Posterior vena cava (tissue), 2 donors: ENCODE measurements around the gene CHRNA9. TPM values are rescaled to one million over a fixed set of nuclear protein-coding genes. Genes with fewer than 3 reads are reported as not detected.

Experiments
- DNase-seq: peaks from one replicate; pipeline ENCODE4 v3.0.0-alpha.2; 2020; ENCODE audit warnings: low spot score
- intact Hi-C, 2 donors: fragments of 100-400 bp; cut with DNase I; formaldehyde crosslinking; loops; one replicate each; pipeline versions ENCODE4 v1.14.1 to v1.14.2; 2022 to 2023
- total RNA-seq, 2 donors: library from RNA; stranded (reverse); fragmentation: NEBNext Ultra II Directional; extraction: Animal tissue kit (Norgen Biotek cat#: 25700); gene quantifications; one replicate each; pipeline ENCODE4 v1.2.1, GENCODE V29; 2021
- donor health status: DM: yes; HTN: yes; CAD: no.
- donor health status: DM: yes; HTN: yes; CAD: no.

Gene CHRNA9
- total RNA-seq, 2 donors from 2014 or later = not detected

DNA sequence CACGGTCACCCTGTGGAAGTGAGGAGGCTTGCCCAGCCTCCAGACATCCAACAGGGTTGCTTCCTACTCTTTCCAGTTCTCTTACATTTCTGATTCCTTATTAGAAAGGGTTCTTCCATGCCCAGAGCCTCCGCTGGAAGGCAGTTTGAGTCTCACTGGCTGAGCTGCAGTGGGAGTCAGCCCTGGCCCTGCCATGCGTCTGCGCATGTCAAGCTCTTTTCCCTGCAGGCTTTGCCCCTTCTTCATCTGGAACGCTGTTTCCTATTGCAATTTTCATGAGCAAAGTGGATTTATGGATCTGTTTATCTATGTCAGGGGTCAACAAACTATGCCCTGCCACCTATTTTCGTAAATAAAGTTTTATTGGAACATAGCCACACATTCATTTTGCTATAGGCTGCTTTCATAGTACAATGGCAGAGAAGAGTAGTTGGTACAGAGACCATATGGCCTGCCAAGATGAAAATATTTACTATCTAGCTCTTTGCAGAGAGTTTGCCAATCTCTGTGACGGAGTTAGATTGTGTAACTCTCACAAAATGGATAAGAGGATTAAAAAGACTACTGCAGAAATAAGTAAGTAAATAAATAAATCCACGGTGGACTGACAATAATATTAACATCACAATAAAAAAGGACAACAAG lies 3.9 kb upstream of the CHRNA9 start:
- intact Hi-C loops = no loop called here
- no peak for DNase-seq

DNA sequence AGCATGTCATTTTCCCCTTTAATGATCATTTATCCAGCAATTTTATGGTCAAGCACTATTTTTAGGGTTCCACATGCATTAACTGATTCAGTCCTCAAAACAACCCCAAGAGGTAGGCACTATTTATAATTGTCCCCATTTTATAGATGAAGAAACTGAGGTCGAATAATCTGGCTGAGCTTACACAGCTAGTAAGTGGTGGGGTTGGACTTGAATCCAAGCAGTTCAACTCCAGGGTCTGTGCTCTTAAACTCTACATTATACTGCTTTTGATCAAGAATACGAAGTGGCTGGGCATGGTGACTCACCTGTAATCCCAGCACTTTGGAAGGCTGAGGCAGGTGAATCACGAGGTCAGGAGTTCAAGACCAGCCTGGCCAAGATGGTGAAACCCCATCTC lies 3.2 kb upstream of the CHRNA9 start:
- intact Hi-C loops = no loop called here
- DNase-seq = no peak

DNA sequence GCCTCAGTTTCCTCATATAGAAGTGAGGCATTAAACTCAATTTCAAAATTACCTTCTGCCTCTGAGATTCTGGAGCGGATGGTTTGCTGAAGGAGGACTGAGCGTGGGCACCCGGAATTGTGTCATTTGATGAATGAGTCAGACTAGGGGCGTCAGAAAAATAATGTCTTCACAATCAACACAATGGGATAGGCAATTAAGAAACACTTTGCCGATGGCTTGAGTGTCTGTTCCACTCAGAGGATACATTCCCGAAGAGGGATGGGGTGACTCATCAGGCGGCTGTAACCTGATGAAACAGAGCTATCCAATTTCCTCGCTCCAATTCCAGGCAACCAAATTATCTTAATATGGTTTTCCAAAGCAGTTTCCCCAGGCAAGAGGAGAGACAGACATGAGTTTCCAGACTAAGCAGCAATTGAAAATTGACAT lies 1.2 kb upstream of the CHRNA9 start:
- intact Hi-C loops = no loop called here

DNA sequence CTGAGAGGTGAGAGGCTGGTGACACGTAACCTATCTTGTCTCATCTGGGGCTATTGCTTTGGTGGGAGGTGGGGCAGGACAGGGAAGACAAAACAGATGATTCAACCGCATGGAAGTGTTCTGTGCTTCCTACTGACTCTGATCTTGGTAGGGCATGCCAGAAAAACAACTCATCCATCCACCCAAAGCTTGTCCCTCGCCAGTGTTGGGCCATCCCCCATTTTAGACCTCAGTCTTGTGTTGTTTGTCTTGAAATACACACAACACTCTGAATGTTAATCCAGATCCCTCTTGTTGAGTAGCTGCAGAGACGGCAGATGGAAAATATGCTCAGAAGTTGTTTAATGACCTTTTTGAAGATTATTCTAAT lies 377 bp downstream of the CHRNA9 start:
- intact Hi-C loops = no loop called here
- no peak for DNase-seq

More for the DNA sequence above, 1.2 kb upstream of the CHRNA9 start:
- no peak for DNase-seq

DNA sequence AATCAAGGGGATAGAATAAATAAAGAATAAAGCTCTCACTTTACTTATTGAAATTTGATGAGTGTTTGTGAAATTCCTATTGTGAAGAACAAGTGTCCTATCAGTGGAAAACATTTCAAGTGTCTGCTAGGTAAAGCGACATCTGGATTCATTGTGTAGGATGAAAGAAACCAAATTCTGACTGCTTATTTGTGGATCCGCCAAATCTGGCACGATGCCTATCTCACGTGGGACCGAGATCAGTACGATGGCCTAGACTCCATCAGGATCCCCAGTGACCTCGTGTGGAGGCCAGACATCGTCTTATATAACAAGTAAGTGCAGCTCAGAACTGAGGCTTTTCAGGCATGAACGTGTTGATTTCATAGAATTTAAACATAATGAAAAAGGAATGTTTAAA lies 1.9 kb downstream of the CHRNA9 start:
- DNase-seq = no peak
- intact Hi-C loops = no loop called here

DNA sequence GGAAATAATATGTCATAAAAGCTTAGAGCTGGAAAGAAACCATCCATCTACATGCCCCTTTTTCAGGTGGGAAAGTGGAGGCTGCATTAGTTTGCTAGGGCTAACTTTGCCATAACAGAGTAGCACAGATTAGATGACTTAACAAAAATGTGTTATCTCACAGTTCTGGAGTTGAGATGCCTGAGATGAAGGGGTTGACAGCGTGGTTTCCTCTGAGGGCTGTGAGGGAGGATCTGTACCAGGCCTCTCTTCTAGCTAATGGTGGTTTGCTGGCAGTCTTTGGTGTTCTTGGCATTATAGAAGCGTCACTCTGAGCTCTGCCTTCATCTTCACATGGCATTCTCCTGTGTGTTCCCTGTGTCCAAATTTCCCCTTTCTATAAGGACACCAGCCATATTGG lies 2.4 kb downstream of the CHRNA9 start:
- intact Hi-C loops = no loop called here
- no peak for DNase-seq

DNA sequence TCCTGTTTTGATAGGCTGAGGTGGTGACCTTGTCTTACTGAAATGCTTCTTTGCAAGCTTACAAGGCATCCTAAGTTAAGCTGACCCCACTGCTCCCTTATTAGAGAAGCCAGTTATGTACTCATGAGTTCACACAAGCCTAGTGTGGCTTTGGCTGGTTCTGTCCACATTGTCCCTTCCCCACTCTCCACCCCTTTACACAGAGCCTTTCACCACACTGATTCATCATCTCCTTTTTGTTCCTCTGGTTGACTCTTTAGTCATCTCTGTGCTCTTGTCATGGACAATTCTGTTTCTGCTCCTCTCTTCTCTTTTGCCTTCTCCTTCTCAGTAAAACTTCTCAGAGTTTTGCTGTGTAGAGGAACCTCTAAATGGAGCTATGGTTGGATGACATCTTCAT lies 4.9 kb downstream of the CHRNA9 start:
- intact Hi-C loops = no loop called here
- no peak for DNase-seq

DNA sequence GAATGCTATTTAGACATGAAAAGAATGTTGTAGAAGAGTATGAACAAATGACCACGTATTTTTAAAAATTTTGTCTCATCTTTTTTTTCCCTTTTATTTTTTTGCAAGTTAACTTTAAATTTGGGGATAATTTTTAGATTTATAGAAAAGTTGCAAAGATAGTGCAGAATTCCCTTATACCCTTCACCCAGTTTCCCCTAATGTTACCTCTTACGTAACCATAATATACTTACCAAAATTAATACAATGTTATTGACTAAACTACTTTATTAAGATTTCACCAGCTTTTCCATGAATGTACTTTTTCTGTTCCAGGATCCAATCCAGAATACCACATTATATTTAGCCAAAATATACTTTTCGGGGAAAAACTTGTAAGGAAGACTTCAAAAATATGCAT lies 12.3 kb downstream of the CHRNA9 start:
- intact Hi-C loops = no loop called here
- no peak for DNase-seq

DNA sequence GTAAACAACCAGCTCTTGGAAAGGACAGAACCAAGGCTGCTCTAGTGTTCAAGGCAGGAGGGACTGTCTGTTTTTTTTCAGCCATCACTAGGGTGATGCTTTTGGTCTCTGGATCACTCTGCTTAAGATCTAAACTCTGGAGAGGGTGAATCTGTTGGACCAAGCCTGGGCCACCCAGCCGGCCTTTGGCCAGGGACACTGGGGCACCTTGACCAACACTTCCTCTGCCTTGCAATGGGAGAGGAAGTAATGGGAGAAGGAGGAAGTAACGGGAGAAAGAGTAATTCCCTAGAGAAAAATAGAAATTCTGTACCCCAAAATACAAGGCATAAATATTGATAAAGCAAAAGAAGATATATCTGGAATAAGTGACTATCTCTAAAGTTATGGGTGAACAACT lies 12.9 kb downstream of the CHRNA9 start:
- DNase-seq = no peak
- intact Hi-C loops = no loop called here

DNA sequence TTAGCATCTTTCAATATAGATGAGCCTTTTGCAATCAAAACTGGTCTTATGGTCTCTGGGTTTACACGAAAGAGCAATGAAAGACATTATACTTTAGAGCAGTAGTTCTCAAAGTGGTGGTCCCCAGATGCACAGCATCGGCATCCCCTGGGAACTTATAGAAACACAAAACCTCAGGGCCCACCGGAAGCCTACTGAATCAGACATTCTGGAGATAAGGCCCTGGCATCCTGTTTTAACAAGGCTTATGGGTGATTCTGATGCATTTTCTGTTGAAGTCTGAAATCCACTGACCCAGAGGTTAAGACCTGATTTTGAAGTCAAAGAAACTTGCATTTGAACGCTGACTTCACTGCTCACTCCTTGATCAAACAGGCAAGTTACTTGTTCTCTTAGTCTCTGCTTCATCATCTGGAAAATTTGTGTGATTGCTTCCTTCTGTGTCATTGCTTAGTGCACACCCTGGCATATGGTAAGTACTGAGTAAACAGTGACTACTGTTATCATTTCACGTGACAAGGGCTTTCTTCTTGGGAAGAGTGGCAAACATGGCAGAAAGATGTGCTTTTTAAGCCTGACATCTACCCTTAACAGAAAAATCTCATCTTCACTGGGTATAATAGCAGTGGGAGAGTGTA lies 14.5 kb downstream of the CHRNA9 start:
- intact Hi-C loops = no loop called here
- DNase-seq = no peak

DNA sequence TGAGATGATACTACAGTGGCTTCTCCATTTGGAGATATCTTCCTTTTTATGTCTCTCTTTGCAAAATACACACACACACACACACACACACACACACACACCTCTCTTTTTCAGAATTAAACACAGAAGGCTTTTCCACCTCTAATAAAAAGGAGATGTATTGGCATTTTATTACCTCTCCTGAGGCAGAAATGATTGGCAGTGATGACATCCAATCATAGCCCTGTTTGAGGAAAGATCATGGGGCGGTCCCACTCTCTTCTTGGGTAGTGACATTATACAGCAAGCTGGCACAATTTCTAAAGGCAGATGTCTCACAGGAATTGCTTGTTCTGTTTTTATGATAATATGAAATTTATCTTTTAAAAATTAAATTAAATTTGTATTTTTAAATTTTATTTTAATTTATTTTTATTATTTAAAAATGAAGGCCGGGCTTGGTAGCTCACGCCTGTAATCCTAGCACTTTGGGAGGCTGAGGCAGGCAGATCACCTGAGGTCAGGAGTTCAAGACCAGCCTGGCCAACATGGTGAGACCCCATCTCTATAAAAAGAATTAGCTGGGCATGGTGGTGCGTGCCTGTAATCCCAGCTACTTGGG lies 15.6 kb downstream of the CHRNA9 start:
- intact Hi-C loops = no loop called here
- DNase-seq = no peak

DNA sequence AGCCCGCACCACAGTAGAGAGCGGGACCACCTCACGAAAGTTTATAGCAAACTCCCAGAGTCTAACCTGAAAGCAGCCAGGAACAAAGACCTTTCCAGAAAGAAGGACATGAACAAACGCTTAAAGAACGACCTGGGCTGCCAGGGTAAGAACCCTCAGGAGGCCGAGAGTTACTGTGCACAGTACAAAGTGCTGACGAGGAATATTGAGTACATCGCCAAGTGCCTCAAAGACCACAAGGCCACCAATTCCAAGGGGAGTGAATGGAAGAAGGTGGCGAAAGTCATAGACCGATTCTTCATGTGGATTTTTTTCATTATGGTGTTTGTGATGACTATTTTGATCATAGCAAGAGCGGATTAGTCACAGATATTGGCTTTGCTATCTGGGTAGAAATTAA lies 19.0 kb downstream of the CHRNA9 start:
- no peak for DNase-seq
- intact Hi-C loops = no loop called here

DNA sequence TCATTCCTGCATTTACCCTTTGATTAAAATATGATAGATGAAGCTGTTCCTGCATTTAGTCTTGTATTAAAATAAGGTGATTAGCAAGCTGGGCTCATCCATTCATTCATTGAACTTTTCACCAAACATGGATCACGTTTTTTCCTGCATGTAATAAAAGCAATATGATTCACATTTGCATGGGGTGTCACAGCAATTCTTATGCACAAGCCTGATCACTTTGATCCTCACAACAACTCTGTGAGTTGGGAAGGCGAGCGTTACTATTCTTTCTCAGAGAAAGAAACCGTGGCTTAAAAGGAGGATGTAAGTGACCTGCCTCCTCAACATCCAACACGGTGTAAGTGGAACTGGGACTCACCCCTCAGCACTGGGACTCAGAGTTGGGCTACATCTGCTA lies 20.0 kb downstream of the CHRNA9 start:
- intact Hi-C loops = no loop called here
- no peak for DNase-seq

DNA sequence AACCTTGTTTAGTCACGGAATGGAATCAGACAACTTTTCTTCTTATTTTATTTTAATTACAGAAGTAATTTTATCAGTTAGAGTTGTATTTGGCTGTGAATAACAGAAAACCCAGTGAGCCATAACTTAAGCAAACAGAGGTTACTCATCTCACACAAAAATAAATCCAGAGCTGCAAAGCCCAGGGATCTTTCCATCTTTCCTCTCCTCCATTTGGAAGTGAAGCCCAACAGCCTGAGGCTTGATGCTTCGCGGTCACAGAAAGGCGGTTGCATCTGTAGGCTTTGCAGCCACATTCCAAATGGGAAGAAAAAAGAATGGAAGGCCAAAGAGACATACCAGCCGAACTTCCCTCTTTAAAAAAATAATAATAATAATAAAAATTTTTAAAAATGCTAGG lies 22.6 kb downstream of the CHRNA9 start:
- intact Hi-C loops = no loop called here
- no peak for DNase-seq

DNA sequence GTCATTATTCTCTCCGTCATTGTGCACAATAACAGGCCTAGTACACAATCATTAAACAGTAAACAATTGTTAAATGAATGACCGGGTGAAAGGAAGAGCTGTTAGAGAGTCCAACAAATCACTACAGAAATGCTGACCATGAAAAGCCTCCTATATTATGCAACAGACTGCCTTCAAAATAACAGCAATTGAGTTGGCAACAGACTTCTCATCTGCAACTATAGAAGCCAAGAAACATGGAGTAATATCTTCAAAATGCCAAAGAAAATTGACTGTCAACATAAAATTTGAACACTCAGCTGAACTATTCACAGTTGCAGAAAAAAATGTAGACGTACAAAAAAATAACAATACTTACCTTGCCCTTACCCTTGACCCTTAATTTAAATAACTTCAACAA lies 26.2 kb downstream of the CHRNA9 start:
- DNase-seq = no peak
- intact Hi-C loops = no loop called here

DNA sequence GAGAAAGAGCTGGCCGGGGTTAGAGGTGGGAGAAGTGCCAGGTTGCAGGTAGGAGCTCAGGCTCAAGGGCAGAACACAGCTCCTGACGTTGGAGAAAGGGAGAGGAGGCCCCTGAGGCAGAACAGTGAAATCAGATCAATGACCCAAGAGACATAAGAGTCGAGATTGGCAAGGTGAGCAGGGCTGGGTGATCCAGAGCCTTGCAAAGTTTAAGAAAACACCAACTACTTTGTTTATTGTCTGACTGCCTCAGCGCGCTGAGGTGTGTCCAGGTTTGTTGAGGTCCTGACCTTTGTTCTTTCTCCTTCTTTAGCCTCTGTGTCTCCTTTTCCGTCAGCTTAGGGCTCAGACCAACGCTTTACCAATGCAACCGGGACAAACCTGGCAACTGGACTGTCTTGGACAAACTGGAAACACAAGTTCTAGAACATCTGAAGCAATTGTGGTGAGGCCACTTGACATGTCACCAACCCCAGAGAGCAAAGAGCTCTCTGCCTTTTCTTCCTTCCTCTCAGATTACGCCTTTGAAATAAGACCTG lies 28.3 kb downstream of the CHRNA9 start:
- DNase-seq = no peak
- intact Hi-C loops = no loop called here

DNA sequence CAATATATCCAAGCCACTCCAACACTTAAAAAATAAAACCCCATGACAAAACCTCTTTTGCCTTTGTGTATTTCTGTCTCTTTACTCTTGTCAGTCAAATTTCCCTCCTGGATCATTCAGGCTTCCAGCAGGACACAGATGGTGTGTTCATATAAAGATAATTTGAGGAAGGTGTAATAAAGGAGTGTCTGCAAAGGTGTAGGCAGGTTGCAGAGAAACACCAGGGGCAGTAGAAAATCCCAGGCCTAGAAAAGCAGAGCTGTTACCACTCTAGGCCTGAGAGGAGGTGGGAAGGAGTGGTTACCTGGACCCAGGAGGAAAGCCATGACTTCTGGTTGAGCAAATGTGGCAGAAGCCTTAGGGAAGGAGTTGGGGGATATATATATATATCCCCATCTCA lies 28.8 kb downstream of the CHRNA9 start:
- intact Hi-C loops = no loop called here
- DNase-seq = no peak

DNA sequence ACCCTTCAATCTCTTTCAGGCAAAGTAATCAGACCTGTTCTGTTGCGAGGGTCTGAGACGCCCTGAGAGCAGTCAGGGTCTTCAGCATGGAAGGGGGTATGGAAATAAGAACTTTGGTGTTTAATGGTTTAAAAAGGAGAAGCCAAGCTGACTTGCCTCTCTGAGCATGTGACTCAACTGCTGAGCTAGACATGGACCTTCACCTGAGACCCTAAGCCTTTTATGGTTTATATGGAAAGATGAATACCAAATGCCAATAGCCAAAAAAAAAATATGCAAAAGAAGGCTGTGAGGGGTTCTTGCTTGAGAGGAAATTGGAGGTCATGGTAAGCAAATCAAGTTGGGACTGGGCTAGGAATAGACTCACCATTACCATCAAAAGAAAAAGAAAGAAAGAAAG lies 30.6 kb downstream of the CHRNA9 start:
- intact Hi-C loops = no loop called here
- DNase-seq = no peak

DNA sequence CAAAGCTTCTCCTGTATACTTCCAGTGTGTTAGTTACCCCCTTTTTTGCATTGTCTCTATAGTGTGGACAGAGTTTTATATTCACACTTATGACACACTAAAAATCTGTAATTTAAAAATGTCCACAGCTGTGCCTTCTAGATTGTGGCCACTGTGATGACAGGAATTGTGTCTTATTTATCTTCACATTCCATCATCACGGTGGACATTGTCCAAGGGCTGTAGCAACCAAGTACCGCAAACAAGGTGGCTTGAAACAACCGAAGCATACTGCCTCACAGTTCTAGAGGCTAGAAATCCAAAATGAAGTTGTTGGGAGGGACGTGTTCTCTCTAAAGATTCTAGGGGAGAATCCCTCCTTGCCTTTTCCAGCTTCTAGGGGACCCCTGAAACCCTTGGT lies 32.3 kb downstream of the CHRNA9 start:
- intact Hi-C loops = no loop called here
- DNase-seq = no peak

DNA sequence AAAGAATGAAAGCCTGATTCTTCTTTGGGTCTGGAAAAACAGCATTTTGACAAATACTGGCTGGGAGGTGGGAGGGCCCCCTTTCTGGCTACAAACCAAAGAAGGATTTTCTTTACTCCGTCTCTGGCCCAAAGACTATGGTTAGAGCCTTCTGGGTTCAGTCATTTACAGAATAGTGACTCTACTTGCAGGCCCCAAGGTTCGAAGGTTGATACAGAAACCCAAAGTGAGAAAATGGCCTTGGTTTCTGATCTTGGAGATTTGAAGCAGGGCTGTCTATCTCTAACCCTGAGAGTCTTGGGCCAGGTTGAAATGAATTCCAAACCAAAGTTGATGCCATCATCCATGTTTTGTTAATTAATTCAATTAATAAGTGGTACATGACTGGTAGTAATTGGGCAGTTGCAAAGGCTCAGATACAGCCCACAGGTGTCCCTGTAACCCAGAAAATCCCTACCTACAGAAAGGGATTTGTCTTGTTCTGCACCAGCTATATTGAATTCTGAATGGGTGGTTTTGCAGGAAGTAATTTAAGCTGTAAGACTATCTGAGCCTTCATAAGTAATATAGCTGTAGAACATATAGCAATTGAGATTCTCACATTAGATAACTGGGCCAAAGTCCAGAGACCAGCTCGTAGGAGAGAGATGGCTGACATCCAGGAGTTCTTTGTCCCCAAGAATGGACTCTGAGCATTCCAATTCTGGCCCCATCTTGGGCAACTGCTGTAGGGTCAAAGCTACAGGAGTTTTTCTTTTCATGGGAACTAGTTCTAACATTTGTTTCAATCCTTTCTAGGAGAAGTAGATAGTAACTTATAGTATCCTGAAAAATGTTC lies 34.5 kb downstream of the CHRNA9 start:
- no peak for DNase-seq
- intact Hi-C loops = no loop called here
